Endothelial cell of umbilical vein (primary cell): Measurements from ENCODE around the gene OTOP2. TPM values are rescaled to one million over a fixed set of nuclear protein-coding genes. Genes with fewer than 3 reads are reported as not detected.

Experiments
- BruUV-seq: library from RNA; stranded (reverse); fragments of 400-500 nt; replicated peaks from 2 replicates; lab custom pipeline; 2021; lab: Mats Ljungman, UMichigan
- CTCF ChIA-PET: fragments of 300-600, 350-600 bp; sonication (Branson Sonifier 250); formaldehyde crosslinking; loops from one replicate; lab custom pipeline; 2021; ENCODE audit warnings: antibody characterized with exemption, inconsistent platforms; lab: Charles Lee
- POLR2A ChIA-PET: fragments of 300-600, 350-600 bp; sonication (Branson Sonifier 250); formaldehyde crosslinking; loops from one replicate; lab custom pipeline; 2021; ENCODE audit warnings: antibody characterized with exemption, inconsistent platforms; lab: Charles Lee
- DNase-seq: peaks from one replicate; pipeline ENCODE4 v3.0.0-alpha.2; 2011; ENCODE audit warnings: low read depth, low spot score
- FAIRE-seq: peaks from 2 replicates; lab custom pipeline; 2011; peaks lifted over from hg19 to GRCh38; lab: Jason Lieb, UNC
- H2AFZ ChIP-seq: 2 replicates; pipeline ENCODE4 v1.6.0; 2012; ENCODE audit warnings: low read depth, low read length, control low read depth, inconsistent platforms
- H3K27ac ChIP-seq: 2 replicates; pipeline ENCODE4 v1.5.1; 2011; ENCODE audit warnings: low read depth, mild to moderate bottlenecking, control low read depth, low read length, moderate library complexity; ENCODE audit not compliant: insufficient read depth
- H3K27me3 ChIP-seq, 2 experiments: 2 replicates each; pipeline versions ENCODE4 v1.6.0 to v1.6.1; 2011; ENCODE audit warnings: low read length in 2 of 2, mixed read lengths in 1 of 2; ENCODE audit not compliant: control insufficient read depth in 2 of 2, insufficient read depth in 2 of 2
- H3K36me3 ChIP-seq, 2 experiments: 2 replicates in 1 of 2; 3 replicates in 1 of 2; pipeline ENCODE4 v1.5.1; 2011; ENCODE audit warnings: low read length in 2 of 2, mild to moderate bottlenecking in 1 of 2, moderate library complexity in 1 of 2; ENCODE audit not compliant: control insufficient read depth in 2 of 2, insufficient read depth in 2 of 2; ENCODE audit errors: extremely low read depth in 1 of 2
- H3K4me1 ChIP-seq: 3 replicates; pipeline ENCODE4 v1.5.1; 2011; ENCODE audit warnings: mild to moderate bottlenecking, low read length; ENCODE audit not compliant: control insufficient read depth, insufficient read depth; ENCODE audit errors: extremely low read depth
- H3K4me2 ChIP-seq: 2 replicates; pipeline ENCODE4 v1.6.1; 2011; ENCODE audit warnings: low read length, control low read depth, mixed read lengths; ENCODE audit not compliant: insufficient read depth
- H3K4me3 ChIP-seq, 3 experiments: fragments of 200-600 bp in 1 of 3; sonication (generic), shearing (Covaris generic) in 1 of 3; replicated peaks in 1 of 3; 2 replicates each; pipeline ENCODE4 v1.5.1; 2011 to 2016; ENCODE audit warnings: control low read depth in 3 of 3, low read length in 3 of 3, mild to moderate bottlenecking in 2 of 3, inconsistent platforms in 1 of 3, low read depth in 1 of 3, moderate library complexity in 1 of 3; ENCODE audit not compliant: insufficient read depth in 1 of 3
- H3K79me2 ChIP-seq: 2 replicates; pipeline ENCODE4 v1.6.0; 2012; ENCODE audit warnings: low read length, inconsistent platforms; ENCODE audit not compliant: control insufficient read depth, insufficient read depth
- H3K9ac ChIP-seq: replicated peaks from 2 replicates; pipeline ENCODE3; 2011; ENCODE audit warnings: low read length, control low read depth; ENCODE audit not compliant: insufficient read depth; ENCODE audit errors: extremely low read depth
- H3K9me1 ChIP-seq: replicated peaks from 3 replicates; pipeline ENCODE4 v1.6.0; 2011; ENCODE audit warnings: mild to moderate bottlenecking, low read length; ENCODE audit not compliant: control insufficient read depth, insufficient read depth; ENCODE audit errors: extremely low read depth
- H3K9me3 ChIP-seq: replicated peaks from 2 replicates; pipeline ENCODE4 v1.5.1; 2012; ENCODE audit warnings: low read length, inconsistent platforms; ENCODE audit not compliant: control insufficient read depth, insufficient read depth
- H4K20me1 ChIP-seq: replicated peaks from 2 replicates; pipeline ENCODE3; 2011; ENCODE audit warnings: mild to moderate bottlenecking, low read length; ENCODE audit not compliant: control insufficient read depth, insufficient read depth; ENCODE audit errors: extremely low read depth
- CTCF ChIP-seq, 2 donors: IDR thresholded peaks; 1 replicate in 1 of 2; 2 replicates in 1 of 2; pipeline ENCODE4 v1.5.1; 2011; ENCODE audit warnings: low read length in 2 of 2, mild to moderate bottlenecking in 2 of 2, moderate library complexity in 2 of 2, control low read depth in 1 of 2, inconsistent platforms in 1 of 2, low read depth in 1 of 2; ENCODE audit not compliant: insufficient read depth in 1 of 2; ENCODE audit errors: extremely low read depth in 1 of 2
- EZH2 ChIP-seq: IDR thresholded peaks from 2 replicates; pipeline ENCODE4 v1.6.1; 2012; ENCODE audit warnings: borderline replicate concordance, low read depth, mild to moderate bottlenecking, moderate library complexity, low read length, inconsistent platforms; ENCODE audit not compliant: severe bottlenecking
- FOS ChIP-seq: IDR thresholded peaks from 2 replicates; pipeline ENCODE4 v1.6.1; 2011; ENCODE audit warnings: mild to moderate bottlenecking, low read length, moderate library complexity, borderline replicate concordance; ENCODE audit not compliant: insufficient read depth
- GATA2 ChIP-seq: IDR thresholded peaks from 2 replicates; pipeline ENCODE4 v1.7.0; 2011; ENCODE audit warnings: low read depth, mild to moderate bottlenecking, moderate library complexity, mixed read lengths, low read length; ENCODE audit not compliant: insufficient read length, insufficient read depth
- JUN ChIP-seq: IDR thresholded peaks from 2 replicates; pipeline ENCODE4 v1.6.1; 2011; ENCODE audit warnings: borderline replicate concordance, low read depth; ENCODE audit not compliant: insufficient read length, insufficient read depth
- MAX ChIP-seq: IDR thresholded peaks from 2 replicates; pipeline ENCODE4 v1.6.1; 2011; ENCODE audit not compliant: insufficient read depth, insufficient read length
- MYC ChIP-seq: IDR thresholded peaks from one replicate; pipeline ENCODE4 v1.6.1; 2011; ENCODE audit warnings: mild to moderate bottlenecking, low read depth, low read length
- POLR2A ChIP-seq: IDR thresholded peaks from 2 replicates; pipeline ENCODE4 v1.6.1; 2012; ENCODE audit warnings: low read depth, mild to moderate bottlenecking, control low read depth, low read length
- POLR2AphosphoS5 ChIP-seq: IDR thresholded peaks from 2 replicates; pipeline ENCODE4 v1.6.1; 2012; ENCODE audit warnings: low read depth, mild to moderate bottlenecking, control low read depth, low read length, moderate library complexity; ENCODE audit not compliant: insufficient read depth
- dilution Hi-C: fragments of 300-500 bp; cut with MboI; formaldehyde crosslinking; loops from one replicate; pipeline ENCODE4 v1.15.0; 2019; ENCODE audit warnings: low sequenced_read_pairs; ENCODE audit not compliant: extremely low pct_ligation_motif_present
- intact Hi-C: fragments of 100-400 bp; cut with micrococcal nuclease; formaldehyde crosslinking; loops from one replicate; pipeline ENCODE4 v1.10.0; 2022
- polyA plus RNA-seq, 4 experiments: library from polyadenylated mRNA; depleted of rRNA in 3 of 4; stranded (reverse) in 3 of 4; unstranded in 1 of 4; fragments of >200 nt; gene quantifications; 2 replicates each; pipeline versions ENCODE4 v1.2.1 to v1.2.3, GENCODE V29; 2011 to 2012; ENCODE audit warnings: missing spikeins in 1 of 4
- total RNA-seq: library from RNA; stranded (reverse); gene quantifications from 2 replicates; pipeline ENCODE4 v1.2.3, GENCODE V29; 2021

The OTOP2 gene
- total and polyA plus RNA-seq, 2 donors (not counting 3 experiments of a cell fraction or from before 2014, with no cell fraction given), result not detected

DNA sequence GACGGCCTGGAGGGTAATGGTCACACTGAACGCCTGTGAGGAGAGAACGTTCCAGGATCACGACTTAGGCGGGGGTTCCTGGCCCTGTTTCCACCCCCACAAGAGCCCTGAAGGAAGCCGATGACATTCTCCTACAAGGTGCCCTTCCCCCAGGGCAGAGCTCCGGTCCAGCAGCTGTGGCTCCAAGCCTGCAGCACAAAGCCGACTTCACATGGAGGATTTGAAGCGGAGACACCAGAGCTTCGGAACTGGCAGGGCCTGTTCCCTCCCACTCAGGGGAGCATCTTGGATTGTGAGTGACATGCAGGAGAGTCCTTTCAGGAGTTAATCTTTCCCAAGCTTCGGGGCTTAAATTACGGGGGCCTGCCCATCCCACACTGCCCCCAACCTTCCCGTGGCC, 35.6 kb upstream of the OTOP2 start:
- H3K36me3 ChIP-seq, result no peaks in the 10 kb centered on the region
- H3K27ac ChIP-seq, result no peak overlapping the region
- H3K9ac ChIP-seq, result no peak overlapping the region
- H3K4me2 ChIP-seq, result no peak overlapping the region
- DNase-seq (no peak), FAIRE-seq (no peak)
- TF ChIP-seq GATA2, result no peak
- no peak for TF ChIP-seq CTCF (IDR thresholded peaks at IDR 0.05; ENCODE audit: extremely low read depth in 1 of 2, insufficient read depth in 1 of 2, low read depth in 1 of 2, low read length in 2 of 2)
- no peak for TF ChIP-seq EZH2
- TF ChIP-seq FOS, result no peak
- TF ChIP-seq MAX, result no peak
- no peak for TF ChIP-seq POLR2A
- TF ChIP-seq POLR2AphosphoS5, result no peak
- no peak for TF ChIP-seq MYC
- no peak for TF ChIP-seq JUN
- no TSS peak for BruUV-seq
- H4K20me1 ChIP-seq, result no peaks in the 10 kb centered on the region
- no peaks in the 10 kb centered on the region for H3K9me1 ChIP-seq
- CTCF ChIA-PET, result interaction anchor here (1.2 kb wide), 1 partner anchor 11 kb away, joined by 3 read pairs; no protein-coding TSS in a partner anchor
- no peak overlapping the region for H3K4me3 ChIP-seq
- POLR2A ChIA-PET, result interaction anchor here (1.6 kb wide), 1 partner anchor 15 kb away, joined by 3 read pairs; the partner anchor contains the start of gene FDXR
- dilution Hi-C loops (no loop called here), intact Hi-C loops (no loop called here)
- no peaks in the 10 kb centered on the region for H3K9me3 ChIP-seq
- no peak overlapping the region for H2AFZ ChIP-seq
- peaks cover 17 to 21% of the 10 kb centered on the region in 2 experiments for H3K27me3 ChIP-seq
- no peaks in the 10 kb centered on the region for H3K79me2 ChIP-seq
- H3K4me1 ChIP-seq, result no peaks in the 10 kb centered on the region
